GM21447 (cell line): Measurements from ENCODE around the gene PIK3AP1.
A peak's percentile ranks its signal among the peaks of the same experiment; 100 is the strongest.
"Not testable (repeated sequence)": the region's sequence is repeated elsewhere in the genome, so short reads cannot be mapped to it uniquely, and the experiment has no call there.

Experiments
- ATAC-seq: cut with Tn5 transposase; IDR thresholded peaks from one replicate; pipeline ENCODE4 v1.9.1; 2021; ENCODE audit not compliant: unreplicated experiment

Gene PIK3AP1

DNA sequence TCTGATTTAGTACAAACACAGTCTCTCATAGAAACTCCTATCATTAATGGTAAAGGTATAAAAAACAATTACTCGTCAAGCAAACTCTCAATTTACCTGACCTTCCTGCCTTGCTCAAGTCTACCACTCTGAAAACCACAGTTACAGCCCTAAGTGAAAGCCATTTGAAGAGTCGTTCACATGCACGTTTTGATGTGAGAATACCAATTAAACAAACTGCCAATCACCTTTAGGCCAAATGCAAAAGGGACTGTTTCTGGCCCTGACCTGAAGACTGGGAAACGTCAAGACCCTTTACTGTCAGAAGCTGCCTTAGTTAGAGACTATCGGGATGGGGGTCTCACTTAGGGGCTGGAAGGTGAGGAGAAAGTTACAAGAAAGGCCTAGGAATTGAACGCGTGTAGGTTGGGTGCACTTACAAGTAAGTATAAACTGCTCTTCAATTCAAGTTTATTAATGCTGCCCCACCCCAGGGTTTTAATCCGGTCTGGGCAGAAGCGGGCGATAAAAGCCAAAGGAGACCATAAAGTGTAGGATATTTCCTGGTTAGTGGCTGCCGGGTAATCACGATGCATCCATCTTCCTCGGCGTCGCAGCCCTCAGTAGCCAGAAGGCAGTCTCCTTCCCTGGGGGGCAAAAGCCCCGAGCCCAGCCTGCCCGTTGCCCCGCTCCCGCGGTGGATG lies 134.4 kb downstream of the PIK3AP1 start:
- peak; percentile 12 for ATAC-seq

DNA sequence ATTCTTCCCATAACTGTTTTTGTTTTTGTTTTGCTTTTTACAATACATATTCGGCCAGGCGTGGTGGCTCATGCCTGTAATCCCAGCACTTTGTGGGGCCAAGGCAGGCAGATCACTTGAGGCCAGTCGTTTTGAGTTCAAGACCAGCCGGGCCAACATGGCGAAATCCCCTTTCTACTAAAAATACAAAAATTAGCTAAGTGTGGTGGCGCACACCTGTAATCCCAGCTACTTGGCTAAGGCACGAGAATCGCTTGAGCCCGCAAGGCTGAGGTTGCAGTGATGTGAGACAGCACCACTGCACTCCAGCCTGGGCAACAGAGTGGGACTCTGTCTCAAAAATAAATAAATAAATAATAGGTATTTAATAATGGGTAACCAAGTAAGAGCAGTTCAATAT lies 135.8 kb downstream of the PIK3AP1 start:
- ATAC-seq, result no peak

GRCh38 chr10:96584035-96584434 lies 136.3 kb downstream of the PIK3AP1 start:
- no peak for ATAC-seq

GRCh38 chr10:96579133-96579532 lies 141.2 kb downstream of the PIK3AP1 start:
- ATAC-seq, result no peak

DNA sequence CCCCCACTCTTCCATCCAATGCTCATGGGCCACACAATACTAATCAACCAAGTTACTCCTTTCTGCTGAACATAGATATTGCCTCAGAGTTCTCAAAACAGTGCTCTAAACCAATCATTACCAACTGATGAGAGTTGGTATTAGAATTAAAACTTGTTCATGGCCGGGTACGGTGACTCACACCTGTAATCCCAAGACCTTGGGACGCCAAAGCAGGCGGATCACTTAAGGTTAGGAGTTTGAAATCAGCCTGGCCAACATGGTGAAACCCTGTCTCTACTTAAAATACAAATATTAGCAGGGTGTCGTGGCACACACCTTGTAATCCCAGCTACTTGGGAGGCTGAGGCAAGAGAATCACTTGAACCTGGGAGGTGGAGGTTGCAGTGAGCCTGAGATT lies 141.7 kb downstream of the PIK3AP1 start:
- no peak for ATAC-seq

DNA sequence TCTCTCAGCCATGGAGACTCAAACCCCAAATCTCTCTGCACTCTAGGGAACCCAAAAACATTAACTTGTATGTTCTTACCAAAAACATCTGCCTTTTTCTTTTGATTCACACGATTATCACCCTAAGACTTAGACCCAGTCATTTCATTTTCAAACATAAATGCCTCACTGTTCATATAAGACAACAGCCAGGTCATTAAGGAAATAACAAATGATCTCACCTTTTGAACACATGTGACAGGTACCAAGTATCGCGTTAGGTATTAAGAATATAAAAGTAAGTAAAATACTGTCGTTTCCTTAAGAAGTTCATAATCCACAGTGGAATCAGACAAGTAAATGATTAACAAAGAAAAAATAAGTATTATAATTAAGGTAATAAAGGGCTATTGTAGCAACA lies 142.3 kb downstream of the PIK3AP1 start:
- no peak for ATAC-seq

DNA sequence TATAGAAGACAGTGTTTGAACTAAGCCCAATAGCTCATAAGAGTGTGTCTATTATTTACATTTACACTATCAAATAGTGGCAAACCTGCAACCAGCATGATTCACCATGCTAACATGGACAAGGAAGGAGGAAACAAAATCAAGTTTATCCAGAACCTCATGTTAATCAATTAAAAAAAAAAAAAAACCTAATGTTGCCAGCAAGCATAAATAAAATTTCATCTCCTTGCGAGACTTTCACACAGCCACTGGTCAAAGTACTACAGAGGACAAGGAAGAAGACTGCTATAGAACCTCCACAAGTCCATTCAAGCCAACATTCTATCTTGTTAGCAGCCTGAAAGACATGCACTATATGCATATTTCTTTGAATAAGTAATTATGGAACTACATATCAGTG lies 143.2 kb downstream of the PIK3AP1 start:
- ATAC-seq, result no peak

DNA sequence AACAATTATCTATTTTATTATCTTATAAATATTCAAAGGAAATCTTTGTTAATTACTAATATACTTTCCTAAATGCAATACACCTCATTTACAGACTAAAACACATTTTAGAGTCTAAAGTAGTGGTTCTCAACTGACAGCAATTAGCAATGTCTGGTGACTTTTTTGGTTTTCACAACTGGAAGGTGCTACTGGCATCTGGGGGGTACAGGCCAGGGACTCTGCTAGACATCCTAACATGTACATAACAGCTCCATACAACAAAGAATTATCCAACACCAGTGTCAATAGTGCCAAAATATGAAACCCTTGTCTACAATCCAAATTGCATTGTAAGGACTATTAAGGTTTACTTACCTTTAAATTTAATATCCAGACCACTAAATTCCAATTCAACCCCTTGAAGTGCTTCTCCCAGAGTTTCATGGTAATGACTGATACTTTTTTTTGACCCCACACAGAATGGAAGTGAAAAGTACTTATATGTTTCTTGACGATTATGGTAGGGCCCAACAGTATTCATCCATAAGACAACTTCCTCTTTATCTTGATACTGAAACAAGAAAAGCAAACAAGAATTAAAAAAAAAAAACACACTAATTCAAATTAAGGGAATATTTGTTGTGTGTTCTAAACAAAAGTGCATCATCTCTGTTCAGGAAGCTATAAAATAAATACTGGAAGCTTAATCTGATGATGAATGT lies 143.9 kb downstream of the PIK3AP1 start:
- ATAC-seq, result no peak

DNA sequence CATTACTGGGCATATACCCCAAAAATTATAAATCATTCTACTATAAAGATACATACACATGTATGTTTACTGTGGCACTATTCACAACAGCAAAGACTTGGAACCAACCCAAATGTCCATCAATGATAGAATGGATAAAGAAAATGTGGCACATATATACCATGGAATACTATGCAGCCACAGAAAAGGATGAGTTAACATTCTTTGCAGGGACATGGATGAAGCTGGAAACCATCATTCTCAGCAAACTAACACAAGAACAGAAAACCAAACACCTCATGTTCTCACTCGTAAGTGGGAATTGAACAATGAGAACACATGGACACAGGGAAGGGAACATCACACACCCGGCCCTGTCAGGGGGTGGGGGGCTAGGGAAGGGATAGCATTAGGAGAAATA lies 145.8 kb downstream of the PIK3AP1 start:
- not testable (repeated sequence) for ATAC-seq

DNA sequence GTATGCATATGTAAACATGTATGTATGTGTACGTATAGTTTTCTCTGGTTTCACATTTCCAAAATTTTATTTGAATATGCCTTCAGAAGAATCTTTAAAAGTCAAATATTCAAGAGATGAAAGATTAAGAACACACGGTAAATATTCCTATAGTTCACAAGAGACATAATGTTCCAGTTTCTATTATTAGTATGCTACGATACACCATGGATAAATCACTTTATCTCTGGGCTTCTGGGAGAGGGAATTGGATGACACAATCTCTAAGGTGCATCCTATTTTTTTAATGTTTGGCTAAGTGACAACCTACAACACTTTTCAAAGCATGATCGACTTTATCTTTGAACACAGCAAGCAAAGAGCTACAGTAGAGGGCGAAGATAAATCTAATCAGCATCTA lies 147.3 kb downstream of the PIK3AP1 start:
- no peak for ATAC-seq

DNA sequence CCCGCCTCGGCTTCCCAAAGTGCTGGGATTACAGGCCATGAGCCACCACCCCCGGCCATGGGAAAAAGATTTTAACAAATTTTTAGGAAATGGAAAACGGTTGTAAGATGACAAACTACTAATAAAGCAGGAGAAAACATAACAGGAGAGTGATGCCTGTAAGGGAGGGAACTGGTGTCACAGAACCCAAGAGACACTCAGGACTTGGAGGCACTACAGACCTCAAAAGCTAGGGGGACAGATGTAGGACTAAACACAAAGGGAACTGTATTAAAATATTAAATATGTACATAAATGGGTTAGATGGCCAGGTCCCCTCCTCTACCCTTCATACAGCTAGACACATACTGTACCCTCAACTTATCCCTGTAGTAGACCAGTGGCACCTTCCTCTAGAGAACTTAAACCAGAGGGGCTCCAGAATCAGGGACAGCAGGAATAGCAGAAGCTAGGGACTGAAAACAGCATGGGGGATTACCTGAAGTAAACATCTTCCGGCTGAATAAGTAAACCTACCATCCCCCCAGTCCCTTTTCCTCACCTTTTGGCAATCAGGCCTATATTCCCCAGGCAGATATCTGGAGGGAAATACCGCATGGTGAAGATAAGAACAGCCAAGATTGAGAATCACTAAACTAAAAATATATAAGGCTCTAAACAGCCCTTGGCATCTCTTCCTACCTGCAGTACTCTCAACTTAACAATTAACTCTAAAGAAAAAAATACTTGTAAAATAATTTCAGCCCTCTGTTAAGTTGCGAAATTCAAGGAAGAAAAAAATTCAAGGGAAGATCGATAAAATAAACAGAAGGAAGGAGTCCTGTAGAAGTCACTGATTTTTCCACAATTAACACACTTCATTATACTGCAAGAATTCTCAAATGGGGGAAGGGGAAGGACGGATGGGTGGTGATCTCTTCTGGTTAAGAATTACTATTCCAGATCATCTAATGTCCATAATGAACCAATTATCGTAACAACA lies 149.0 kb downstream of the PIK3AP1 start:
- no peak for ATAC-seq

DNA sequence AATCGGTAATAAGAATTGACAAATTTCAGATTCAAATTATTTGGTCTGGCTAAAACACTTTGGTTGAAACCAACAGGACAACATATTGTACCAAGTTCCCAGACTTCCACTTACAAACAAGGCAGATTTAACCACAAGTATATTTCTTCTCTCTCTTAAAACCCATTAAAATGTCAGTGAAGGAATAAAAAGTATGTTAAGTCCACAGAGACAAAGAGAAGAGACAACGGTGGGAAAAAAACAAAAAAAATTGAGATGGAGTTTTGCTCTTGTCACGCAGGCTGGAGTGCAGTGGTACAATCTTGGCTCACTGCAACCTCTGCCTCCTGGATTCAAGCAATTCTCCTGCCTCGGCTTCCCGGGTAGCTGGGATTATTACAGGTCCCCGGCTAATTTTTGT lies 149.8 kb downstream of the PIK3AP1 start:
- ATAC-seq, result no peak

DNA sequence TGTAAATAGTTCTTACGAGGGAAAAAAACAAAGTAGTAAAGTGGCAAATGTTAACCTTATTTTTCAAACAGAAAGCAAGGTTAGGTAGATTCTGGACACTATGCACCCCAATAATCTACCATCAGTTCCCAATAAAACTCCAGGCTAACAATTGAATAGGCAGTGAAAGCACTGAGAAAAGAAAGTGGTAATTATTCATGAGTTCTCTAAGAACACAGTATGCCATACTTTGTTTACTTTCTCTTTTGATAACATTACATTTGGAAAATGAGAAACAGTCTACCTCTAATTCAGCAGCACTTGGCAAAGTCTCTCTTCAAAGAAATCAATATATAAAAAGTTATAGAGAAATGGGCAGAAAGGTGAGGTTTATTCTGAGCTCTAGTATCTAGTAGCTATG lies 151.9 kb downstream of the PIK3AP1 start:
- no peak for ATAC-seq

GRCh38 chr10:96565774-96566173 lies 154.5 kb downstream of the PIK3AP1 start:
- no peak for ATAC-seq

DNA sequence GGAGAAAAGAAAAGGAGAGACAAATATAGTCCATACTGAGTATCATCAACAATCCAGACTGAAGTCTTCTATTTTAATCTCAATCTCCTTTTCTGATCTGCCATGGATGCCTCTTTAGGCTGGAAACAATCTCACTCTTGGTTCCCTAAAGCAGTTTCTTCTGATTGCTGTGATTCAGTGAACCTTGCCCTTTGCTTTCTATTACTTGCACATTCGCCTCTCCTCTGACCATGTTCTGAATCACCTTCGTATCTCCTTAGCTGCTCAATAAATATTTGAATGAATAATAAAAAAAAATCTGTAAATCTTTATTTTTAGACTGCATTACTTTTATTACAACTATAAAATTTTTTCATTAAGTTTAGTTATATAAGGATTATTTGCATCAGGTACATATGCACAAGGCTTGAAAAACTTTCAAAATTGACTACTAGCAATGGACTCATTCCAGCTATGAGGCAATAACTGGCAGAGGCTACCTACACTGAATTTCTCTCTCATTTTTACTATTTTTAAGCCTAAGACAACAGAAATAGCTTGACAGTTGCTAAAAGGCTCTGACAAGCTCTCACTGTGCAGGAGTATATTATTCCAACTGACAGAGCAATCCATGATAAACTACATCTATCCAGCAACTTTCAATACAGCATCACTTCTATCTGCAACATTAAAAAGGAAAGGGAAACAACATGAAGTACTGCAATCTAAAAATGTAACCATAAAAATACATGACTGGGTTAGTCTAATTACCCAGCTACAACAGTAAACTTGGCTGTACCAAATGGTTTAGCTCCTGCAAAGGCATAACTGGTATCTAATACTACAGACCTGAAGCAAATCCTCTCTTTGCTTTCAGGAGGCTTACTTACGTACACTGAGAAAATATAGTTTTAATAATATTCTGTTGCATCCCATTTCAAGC lies 159.1 kb downstream of the PIK3AP1 start:
- ATAC-seq, result no peak

DNA sequence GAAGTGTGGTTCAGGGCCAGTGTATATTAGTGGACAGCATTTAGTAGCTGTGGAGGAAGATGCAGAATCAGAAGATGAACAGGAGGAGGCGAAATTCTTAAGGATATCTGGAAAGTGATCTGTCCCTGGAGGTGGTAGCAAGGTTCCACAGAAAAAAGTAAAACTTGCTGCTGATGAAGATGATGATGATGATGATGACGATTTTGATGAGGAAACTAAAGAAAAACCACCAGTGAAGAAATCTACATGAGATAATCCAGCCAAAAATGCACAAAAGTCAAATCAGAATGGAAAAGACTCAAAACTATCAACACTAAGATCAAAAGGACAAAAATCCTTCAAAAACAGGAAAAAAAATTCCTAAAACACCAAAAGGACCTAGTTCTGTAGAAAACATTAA lies 159.8 kb downstream of the PIK3AP1 start:
- no peak for ATAC-seq

DNA sequence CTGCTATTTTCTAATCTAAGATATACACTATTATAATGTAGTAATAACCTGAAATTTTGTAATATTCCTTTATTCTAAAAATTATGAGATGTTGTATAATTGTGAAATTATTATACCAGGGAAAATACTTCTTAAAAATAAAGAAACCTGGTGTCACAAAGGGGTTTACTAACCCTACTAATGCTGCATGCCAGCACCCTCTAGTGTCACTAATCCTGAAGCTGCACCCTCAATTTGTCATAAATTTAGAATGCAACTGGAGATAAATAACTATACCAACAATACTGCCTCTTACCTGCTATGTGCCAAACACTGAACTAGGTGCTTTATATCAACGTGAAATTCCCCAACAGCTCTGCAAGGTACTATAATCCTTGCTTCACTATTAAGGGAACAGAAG lies 164.3 kb downstream of the PIK3AP1 start:
- ATAC-seq, result no peak

DNA sequence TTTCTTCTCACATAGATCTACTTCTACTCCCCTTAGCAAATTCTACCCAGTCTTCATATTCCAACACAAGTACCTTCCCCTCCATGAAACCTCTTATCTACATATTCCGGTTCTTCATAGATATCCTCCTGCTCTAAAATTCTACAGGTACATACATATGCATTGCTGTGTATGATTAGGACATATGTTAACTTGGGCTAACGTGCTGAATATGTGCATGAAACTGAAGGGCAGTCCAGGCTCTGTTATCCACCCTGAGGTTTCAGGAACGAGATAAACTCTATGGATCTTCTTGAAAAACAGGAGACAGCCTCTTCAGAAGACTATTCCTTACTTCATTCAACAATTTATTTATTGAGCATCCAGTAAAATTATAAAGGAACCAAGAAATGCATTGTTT lies 165.0 kb downstream of the PIK3AP1 start:
- no peak for ATAC-seq

DNA sequence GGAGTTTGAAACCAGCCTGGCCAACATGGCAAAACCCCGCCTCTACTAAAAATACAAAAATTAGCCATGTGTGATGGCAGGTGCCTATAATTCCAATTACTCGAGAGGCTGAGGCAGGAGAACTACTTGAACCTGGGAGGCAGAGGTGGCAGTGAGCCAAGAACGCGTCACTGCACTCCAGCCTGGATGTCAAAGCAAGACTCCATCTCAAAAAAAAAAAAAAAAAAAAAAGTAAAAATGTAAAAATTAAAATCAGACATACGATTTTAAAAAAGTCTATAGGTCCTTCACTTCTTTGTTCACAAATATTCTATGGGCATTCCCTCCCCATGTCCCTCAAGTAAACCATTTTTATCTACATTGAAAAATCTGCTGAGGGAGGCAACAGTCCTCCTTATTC lies 171.7 kb downstream of the PIK3AP1 start:
- ATAC-seq, result no peak

DNA sequence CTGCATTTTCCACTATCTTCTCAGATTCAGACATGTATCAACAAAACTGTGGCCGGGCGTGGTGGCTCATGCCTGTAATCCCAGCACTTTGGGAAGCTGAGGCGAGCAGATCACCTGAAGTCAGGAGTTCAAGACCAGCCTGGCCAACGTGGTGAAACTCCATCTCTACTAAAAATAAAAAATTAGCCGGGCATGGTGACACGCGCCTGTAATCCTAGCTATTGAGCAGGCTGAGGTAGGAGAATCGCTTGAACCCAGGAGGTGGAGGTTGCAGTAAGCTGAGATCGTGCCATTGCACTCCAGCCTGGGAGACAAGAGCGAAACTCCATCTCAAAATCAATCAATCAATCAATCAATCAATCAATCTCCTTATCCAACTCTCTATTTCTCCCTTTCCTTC lies 174.8 kb downstream of the PIK3AP1 start:
- not testable (repeated sequence) for ATAC-seq
